ENCODE measurements around the gene ITSN1.

DNA sequence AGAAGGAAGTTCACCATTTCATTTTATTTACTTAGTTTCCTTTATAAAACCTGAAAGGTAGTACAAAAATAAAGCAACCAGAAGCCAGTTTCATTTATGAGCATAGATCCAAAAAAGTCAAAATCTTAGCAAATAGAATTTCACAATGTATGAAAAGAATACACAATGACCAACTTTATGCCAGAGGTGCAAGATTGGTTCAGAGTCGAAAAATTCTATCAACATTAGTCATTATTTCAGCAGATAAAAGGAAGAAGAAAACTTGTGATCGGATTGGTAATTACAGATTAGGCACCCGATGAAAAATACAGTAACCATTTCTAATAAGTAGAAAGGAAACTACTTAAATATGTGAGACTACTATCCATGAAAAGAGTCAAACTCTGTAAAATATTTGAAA lies 89.1 kb downstream of the ITSN1 start:
- TF ChIP-seq, protein P1, sequence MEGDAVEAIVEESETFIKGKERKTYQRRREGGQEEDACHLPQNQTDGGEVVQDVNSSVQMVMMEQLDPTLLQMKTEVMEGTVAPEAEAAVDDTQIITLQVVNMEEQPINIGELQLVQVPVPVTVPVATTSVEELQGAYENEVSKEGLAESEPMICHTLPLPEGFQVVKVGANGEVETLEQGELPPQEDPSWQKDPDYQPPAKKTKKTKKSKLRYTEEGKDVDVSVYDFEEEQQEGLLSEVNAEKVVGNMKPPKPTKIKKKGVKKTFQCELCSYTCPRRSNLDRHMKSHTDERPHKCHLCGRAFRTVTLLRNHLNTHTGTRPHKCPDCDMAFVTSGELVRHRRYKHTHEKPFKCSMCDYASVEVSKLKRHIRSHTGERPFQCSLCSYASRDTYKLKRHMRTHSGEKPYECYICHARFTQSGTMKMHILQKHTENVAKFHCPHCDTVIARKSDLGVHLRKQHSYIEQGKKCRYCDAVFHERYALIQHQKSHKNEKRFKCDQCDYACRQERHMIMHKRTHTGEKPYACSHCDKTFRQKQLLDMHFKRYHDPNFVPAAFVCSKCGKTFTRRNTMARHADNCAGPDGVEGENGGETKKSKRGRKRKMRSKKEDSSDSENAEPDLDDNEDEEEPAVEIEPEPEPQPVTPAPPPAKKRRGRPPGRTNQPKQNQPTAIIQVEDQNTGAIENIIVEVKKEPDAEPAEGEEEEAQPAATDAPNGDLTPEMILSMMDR (IDR thresholded peaks at IDR 0.05; ENCODE audit: poor library complexity, severe bottlenecking), result no peak
- TF ChIP-seq POLR2AphosphoS5 (IDR thresholded peaks at IDR 0.05), result no peak
- TF ChIP-seq EZH2 (IDR thresholded peaks at IDR 0.05; ENCODE audit: borderline replicate concordance, insufficient read depth, low read length, poor library complexity, severe bottlenecking), result no peak
- no peak for TF ChIP-seq EP300 (conservative IDR thresholded peaks at IDR 0.05; ENCODE audit: poor library complexity, severe bottlenecking)
- TF ChIP-seq TAF1 (IDR thresholded peaks at IDR 0.05; ENCODE audit: low read depth), result no peak
- TF ChIP-seq REST (IDR thresholded peaks at IDR 0.05; ENCODE audit: borderline replicate concordance), result no peak
- no peak for TF ChIP-seq RAD21 (conservative IDR thresholded peaks at IDR 0.05)
